Hepatocyte (in vitro differentiated cells): ENCODE measurements around the gene CCRL2.

ENCODE experiments used
- EZH2phosphoT487 ChIP-seq: fragments of 200-600 bp; sonication (generic); IDR thresholded peaks from one replicate; pipeline ENCODE4 v1.6.1; 2018; ENCODE audit warnings: antibody characterized with exemption, mild to moderate bottlenecking, low read depth, moderate library complexity; ENCODE audit not compliant: unreplicated experiment, severe bottlenecking
- TF ChIP-seq, protein P1 (sequence below): fragments of 200-600 bp; sonication (generic); IDR thresholded peaks from 2 replicates; pipeline ENCODE4 v1.5.1; 2016; ENCODE audit warnings: antibody characterized with exemption, mild to moderate bottlenecking; ENCODE audit not compliant: poor library complexity

DNA sequence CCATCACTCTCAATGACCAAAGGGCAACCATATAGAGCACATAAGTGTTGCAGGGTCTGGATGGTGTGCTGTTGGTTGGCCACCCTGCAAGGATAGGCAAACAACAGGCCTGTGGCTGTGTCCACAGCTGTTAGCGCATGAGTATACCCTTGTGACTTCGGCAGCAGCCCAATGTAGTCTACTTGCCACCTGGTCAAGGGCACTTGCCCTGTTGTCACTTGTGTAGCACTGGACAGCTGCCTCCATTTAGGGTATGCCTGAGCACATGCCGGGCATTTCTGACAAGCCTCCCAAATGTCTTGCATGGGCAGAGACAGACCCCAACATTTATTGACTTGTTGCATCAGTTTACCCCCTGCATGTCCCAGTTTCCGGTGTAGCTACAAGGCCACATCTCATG lies 12.8 kb downstream of the CCRL2 start:
- TF ChIP-seq, protein P1, sequence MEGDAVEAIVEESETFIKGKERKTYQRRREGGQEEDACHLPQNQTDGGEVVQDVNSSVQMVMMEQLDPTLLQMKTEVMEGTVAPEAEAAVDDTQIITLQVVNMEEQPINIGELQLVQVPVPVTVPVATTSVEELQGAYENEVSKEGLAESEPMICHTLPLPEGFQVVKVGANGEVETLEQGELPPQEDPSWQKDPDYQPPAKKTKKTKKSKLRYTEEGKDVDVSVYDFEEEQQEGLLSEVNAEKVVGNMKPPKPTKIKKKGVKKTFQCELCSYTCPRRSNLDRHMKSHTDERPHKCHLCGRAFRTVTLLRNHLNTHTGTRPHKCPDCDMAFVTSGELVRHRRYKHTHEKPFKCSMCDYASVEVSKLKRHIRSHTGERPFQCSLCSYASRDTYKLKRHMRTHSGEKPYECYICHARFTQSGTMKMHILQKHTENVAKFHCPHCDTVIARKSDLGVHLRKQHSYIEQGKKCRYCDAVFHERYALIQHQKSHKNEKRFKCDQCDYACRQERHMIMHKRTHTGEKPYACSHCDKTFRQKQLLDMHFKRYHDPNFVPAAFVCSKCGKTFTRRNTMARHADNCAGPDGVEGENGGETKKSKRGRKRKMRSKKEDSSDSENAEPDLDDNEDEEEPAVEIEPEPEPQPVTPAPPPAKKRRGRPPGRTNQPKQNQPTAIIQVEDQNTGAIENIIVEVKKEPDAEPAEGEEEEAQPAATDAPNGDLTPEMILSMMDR = no peak
- TF ChIP-seq EZH2phosphoT487 = no peak
